GM18873 (cell line): ENCODE measurements around the gene CNOT2.

Experiments
- ATAC-seq: cut with Tn5 transposase; IDR thresholded peaks from one replicate; pipeline ENCODE4 v1.9.1; 2021; ENCODE audit warnings: mild to moderate bottlenecking, moderate library complexity, moderate number of reproducible peaks; ENCODE audit not compliant: unreplicated experiment, low FRiP score

CNOT2 gene

GRCh38 chr12:70249903-70250302 lies 6.7 kb downstream of the CNOT2 start:
- ATAC-seq: no peak

DNA sequence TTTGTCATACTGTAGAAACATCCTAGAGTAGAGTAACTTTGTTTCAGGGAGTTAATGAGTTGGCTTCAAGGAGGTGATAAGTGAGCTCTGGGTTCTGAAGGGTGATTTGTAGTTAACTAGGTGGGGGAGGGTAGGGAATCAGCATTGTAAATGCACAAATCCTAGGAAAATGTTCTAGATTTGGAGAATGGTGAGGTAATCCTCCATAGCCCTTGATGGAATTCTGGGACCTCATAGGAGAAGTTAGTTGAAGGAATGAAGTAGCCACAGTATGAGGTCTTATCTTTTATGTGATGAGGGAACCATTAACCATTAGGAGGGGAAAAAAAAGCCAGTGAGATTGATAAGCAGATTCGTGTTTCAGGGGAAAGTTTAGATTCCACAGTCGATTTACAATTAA lies 8.0 kb downstream of the CNOT2 start:
- ATAC-seq: no peak

- ATAC-seq: no peak
These were observed 8.4 kb downstream of the CNOT2 start for GRCh38 chr12:70251661-70252060.

DNA sequence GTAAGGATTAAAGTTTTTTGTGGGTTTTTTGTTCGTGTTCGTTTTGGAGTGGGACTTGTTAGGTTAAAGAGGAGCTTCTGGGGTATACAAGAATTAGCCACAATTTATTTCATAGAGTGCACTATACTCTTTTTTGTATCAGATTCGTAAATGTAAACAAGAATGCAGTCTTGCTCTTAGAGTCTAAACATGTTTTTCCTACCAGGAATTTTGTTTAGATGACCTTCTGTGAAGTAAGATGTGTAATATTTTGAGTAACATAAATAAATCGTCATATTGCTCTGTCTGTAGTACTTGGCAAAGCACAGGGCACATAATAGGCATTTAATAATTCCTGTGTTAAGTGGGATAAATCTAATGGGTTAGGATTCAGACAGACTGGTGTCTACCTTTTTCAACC lies 9.6 kb downstream of the CNOT2 start:
- no peak for ATAC-seq

DNA sequence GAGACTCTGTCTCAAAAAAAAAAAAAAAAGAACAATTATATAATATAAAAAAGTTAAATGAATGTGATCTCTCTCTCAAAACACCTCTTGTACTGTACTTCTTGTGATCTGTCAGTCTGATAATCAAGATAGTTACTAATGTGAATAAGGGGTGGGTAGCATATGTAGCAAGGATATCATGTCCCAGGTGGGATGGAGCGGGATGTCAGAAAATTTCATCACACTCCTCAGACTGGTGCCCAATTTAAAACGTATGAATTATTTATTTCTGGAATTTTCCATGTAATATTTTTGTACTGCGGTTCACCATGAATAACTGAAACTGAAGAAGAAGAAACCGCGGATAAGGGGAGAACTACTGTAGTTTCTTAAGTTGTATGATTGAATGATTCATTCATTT lies 11.0 kb downstream of the CNOT2 start:
- no peak for ATAC-seq

- no peak for ATAC-seq
These were observed 11.6 kb downstream of the CNOT2 start for GRCh38 chr12:70254846-70255245.

DNA sequence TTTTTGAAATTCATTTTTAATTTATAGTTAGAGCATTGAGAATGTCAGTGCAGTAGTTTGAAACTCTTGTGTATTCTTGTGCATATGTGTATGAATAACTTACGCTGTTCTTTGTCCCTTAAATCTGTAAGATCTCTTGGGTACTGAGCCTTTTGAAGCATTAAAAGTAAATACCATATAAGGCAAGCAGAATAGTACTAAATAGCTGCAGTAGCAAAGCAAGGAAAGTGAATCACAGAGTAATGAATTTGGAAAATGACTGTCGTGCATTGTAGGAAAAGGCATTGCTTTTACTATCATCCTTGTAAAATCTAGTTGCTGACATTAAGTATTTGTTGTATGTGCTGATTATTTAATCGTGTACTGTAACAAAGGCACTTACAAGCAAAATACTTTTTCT lies 12.1 kb downstream of the CNOT2 start:
- no peak for ATAC-seq

DNA sequence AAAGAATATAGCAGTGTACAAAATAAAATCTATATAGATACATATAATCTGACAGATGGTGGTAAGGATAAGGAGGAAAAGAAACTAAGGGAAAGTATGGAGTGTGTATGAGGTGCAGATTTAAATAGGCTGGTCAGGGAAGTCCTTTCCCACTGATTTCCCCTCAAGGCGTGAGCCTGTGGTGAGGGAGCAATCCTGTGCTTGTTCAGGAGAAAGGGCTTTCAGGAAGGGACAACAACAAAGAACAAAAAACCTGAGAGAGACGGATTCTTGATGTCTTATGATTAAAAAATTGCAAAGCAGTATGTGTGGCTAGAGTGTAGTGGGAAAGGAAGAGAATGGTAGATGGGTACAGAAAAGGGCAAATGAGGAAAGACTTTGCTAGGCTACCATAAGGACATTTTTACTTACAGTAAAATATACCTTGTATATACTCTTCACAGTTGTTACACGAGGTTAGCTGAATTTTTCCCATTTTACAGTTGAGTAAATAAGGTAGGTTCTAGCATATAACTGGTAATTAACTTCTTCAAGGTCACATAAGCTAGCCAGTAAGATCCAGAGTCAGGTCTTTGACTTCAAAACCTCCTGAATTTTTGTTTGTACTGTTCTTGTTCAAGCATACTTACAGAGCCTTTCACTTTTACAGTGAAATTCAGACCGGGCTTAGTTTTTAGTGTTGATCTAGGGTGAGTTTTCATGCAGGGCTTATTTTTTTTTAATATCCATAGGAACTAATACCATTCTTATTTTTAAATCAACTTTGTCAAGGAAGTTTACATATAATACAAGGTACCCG lies 15.6 kb downstream of the CNOT2 start:
- no peak for ATAC-seq

- ATAC-seq: no peak
These were observed 17.4 kb downstream of the CNOT2 start for GRCh38 chr12:70260646-70261045.

DNA sequence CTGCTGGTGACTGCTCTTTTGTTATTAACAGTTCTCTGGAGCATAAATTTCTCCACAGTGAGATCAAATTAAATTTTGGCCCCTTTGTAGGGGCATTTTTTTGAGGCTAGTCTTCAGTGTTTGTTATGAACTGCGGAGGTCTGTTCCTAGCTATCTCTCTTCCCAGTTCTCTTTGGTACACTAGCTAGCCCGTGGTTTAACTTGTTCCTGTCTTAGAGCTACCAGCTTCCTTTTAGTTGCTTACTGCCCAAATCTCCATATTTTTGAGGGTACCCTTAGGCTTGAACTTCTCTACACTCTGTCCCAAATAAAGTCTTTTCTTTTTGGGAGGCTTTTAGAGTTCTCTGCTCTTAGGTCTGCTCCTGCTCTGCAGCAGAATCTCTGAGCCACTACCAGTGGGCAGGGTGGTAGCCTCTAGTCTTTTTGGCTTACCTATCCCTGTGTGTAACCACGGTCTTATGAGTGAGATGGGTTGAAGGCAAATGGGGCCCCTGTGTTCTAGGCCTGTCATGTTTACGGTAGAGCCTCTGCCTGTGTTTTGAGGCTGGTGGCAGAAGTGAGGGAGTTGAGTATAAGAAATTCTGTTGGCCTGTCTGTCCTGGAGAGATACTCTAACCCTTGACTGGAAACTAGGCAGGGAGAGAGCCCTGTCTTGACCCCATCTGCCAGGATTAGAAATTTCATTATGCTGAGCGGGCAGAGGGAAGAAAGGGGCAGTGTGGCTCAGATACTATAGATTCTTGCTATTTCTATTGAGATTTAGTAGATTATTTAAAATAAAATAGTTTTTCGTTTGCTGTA lies 21.0 kb downstream of the CNOT2 start:
- ATAC-seq: no peak

DNA sequence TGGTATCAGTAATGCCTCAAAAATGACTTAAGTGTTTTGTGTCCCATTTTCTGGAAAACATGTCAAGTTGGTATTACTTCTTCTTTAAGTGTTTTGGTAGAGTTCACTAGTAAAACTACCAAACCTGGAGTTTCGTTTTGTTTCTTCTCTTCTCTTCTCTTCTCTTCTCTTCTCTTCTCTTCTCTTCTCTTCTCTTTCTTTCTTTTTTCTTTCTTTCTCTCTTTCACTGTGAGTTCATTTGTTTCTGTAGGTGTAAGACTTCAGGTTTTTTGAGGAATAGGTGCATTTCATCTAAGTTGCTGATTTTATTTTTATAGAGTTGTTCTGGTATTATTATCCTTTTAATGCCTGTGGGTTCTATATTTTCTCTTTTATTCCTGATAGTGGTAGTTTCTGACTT lies 21.9 kb downstream of the CNOT2 start:
- ATAC-seq: no peak

DNA sequence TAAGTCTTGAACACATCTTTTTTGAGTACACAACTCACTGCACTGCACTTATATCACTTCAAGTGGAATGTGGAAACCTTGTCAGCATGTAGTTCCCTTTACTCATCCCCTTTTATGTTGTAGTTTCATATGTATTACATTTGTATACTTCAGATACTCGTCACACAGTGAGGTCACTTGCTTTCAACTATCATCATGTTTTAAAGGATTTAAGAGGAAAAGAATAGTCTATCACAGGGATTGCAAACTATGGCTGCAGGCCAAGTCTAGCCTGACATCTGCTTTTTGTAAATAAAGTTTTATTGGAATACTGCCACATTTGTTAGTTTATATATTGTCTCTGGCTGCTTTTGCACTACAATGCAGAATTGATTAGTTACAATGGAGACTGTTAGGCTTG lies 24.3 kb downstream of the CNOT2 start:
- ATAC-seq: no peak

DNA sequence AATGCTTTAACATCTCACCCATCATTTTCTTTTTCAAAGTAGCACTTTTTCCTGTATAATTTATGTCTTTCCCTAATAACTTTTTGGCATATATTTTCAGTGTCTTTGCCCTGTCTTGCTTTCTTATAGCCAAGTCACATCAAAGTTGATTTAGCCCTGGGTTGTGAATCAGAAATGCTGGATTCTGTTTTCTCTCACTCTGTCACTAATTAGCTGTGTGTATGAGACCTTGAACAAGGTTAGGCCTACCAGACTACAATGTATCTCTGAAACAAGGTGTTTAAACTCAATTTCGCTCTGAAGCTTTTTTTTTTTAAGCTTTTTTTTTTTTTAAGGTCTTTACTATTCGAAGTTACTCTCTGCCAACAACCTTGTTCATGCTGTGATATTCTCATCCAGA lies 25.7 kb downstream of the CNOT2 start:
- no peak for ATAC-seq

- ATAC-seq: no peak
These were observed 26.9 kb downstream of the CNOT2 start for GRCh38 chr12:70270108-70270507.

DNA sequence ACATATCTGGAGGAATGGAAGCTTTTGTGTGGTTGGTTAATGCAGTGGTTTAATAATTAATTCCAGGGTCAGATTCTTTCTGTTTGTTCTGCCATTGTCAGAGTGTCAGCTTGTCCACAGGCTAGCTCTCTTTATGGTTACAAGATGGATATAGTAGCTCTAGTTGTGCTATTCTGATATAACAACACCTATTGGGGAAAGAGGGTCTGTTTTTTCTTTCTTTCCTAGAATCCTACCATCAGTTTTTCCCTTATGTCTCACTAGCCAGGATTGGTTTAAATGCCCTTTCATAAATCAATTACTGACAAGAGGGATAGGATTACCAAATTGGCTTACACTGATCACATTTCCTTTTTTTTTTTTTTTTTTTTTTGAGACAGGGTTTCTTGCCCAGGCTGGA lies 27.8 kb downstream of the CNOT2 start:
- ATAC-seq: no peak

- ATAC-seq: no peak
These were observed 29.3 kb downstream of the CNOT2 start for GRCh38 chr12:70272510-70272909.

- ATAC-seq: no peak
These were observed 31.8 kb downstream of the CNOT2 start for GRCh38 chr12:70275045-70275444.

GRCh38 chr12:70277973-70278372 lies 34.7 kb downstream of the CNOT2 start:
- no peak for ATAC-seq

DNA sequence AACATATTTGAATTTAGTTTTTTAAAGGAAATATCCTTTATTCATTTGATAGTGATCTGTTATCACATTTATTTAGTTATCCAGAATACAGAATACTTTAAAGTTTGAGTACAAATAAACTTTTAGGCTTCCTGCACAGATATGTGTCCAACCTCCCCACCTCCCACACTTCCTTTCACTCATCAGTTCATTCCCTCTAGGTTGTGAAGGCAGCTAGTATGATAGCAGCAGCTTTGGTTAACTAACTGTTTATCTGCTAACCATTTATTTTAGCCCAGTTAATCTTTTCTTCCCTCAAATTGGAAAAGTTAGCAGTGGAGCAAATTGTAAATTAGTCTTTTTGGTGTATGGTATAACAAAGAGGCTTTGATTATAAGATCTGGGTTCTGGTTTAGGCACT lies 35.7 kb downstream of the CNOT2 start:
- no peak for ATAC-seq

DNA sequence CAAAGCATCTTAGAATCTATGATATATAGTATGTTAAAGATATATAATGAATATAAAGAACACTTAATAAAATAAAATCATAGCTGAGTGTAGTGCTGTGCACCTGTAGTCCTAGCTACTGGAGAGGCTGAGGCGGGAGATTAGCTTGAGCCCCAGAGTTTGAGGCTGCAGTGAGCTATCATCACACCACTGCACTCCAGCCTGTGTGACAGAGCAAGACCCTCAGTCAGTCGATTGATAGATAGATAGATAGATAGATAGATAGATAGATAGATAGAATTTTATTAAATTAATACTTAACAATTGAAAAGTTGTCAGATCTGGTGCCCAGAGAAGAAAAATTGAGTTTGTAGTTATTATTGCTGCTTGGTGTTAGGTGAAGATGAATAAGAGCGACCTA lies 40.0 kb downstream of the CNOT2 start:
- ATAC-seq: no peak

DNA sequence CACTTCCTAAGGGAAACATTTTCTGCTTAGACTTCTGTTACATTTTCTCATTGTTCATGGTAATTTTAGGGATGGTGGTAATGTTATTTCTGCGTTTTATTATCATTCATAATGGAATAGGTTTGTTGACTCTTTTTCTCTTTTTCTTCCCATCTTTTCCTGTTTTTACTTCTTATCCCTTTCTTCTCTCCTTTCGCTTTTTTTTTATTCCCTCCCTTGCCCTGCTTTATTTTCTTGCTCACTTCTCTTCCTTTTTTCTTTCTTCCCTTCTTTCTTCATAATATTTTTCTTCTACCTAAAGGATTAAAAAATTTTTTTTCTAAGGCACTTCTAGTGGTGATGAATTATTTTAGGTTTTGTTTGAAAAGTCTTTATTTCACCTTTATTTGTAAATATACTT lies 45.6 kb downstream of the CNOT2 start:
- ATAC-seq: no peak

DNA sequence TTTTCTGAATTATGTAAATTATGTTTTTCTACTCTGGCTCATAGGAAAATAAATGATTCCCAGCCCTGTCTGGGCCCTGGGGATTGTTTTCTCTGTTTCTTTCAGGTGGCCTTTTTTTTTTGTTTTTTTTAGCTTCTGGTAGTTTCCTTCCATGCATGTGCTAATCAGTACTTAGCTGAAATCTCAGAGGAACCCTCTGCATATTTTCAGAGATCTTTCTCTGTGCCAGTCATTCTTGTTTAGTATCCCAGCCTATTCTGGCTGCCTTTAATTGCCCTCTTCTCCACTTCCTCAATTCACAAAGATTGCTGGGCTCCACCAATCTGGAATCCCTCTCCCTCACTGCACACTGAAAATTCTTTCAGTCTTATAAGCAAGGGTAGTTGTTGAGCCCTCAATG lies 46.9 kb downstream of the CNOT2 start:
- ATAC-seq: no peak
